PC-9 (cell line): ENCODE data around the gene PLXND1.

Source experiments
- CTCF ChIP-seq: fragments of 200-600 bp; sonication (generic); conservative IDR thresholded peaks from 2 replicates; pipeline ENCODE4 v1.6.1; 2017; ENCODE audit warnings: mixed run types, antibody characterized with exemption, mild to moderate bottlenecking, moderate library complexity
- EZH2 ChIP-seq: fragments of 200-600 bp; sonication (generic); IDR thresholded peaks from 2 replicates; pipeline ENCODE4 v1.8.0; 2017; ENCODE audit warnings: antibody characterized with exemption, low read depth

GRCh38 chr3:129608936-129609590 is 2.6 kb upstream of the PLXND1 start:
- TF ChIP-seq CTCF (no peak), EZH2 (no peak)
